HepG2 (cell line): ENCODE data around the gene HNRNPUL2. TPM values are rescaled to one million over a fixed set of nuclear protein-coding genes. Genes with fewer than 3 reads are reported as not detected.
A peak's percentile ranks its signal among the peaks of the same experiment; 100 is the strongest.

Experiments
- CREM ChIP-seq, 2 experiments: sonication (generic) in 1 of 2; formaldehyde crosslinking in 1 of 2; IDR thresholded peaks; 2 replicates each; pipeline versions ENCODE4 v1.4.0 to v1.6.1; 2016 to 2020; ENCODE audit warnings: antibody characterized with exemption in 1 of 2, mild to moderate bottlenecking in 1 of 2, missing genetic modification reagents in 1 of 2
- EED ChIP-seq: sonication (generic); formaldehyde crosslinking; IDR thresholded peaks from 2 replicates; pipeline ENCODE4 v1.5.0; 2020; ENCODE audit warnings: mild to moderate bottlenecking, missing genetic modification reagents
- GATAD1 ChIP-seq: IDR thresholded peaks from 2 replicates; pipeline ENCODE4 v1.6.1; 2016; ENCODE audit warnings: missing genetic modification reagents, missing compliant biosample characterization
- JUN ChIP-seq: sonication (generic); formaldehyde crosslinking; IDR thresholded peaks from 2 replicates; pipeline ENCODE4 v1.4.0; 2020; ENCODE audit warnings: mild to moderate bottlenecking, missing genetic modification reagents
- MIXL1 ChIP-seq: IDR thresholded peaks from 2 replicates; pipeline ENCODE4 v1.6.1; 2016
- NCOR1 ChIP-seq: fragments of 200-600 bp; sonication (generic); IDR thresholded peaks from 2 replicates; pipeline ENCODE4 v1.7.0; 2017; ENCODE audit warnings: antibody characterized with exemption, low read length, borderline replicate concordance
- RNF2 ChIP-seq: fragments of 450-650 bp; conservative IDR thresholded peaks from 2 replicates; pipeline ENCODE4 v1.6.1; 2016; ENCODE audit warnings: low read depth
- TEAD3 ChIP-seq: optimal IDR thresholded peaks from 2 replicates; pipeline ENCODE3; 2016; ENCODE audit warnings: borderline replicate concordance
- ZC3H13 ChIP-seq: sonication (generic); formaldehyde crosslinking; IDR thresholded peaks from 2 replicates; pipeline ENCODE4 v1.8.1; 2023; ENCODE audit warnings: mild to moderate bottlenecking, missing genetic modification reagents, moderate library complexity
- ZFAT ChIP-seq: sonication (generic); formaldehyde crosslinking; conservative IDR thresholded peaks from 2 replicates; pipeline ENCODE4 v1.8.1; 2023; ENCODE audit warnings: missing genetic modification reagents, inconsistent platforms
- ZMYM4 ChIP-seq: sonication (generic); formaldehyde crosslinking; IDR thresholded peaks from 2 replicates; pipeline ENCODE4 v1.8.1; 2023; ENCODE audit warnings: mild to moderate bottlenecking, missing genetic modification reagents
- ZNF225 ChIP-seq: sonication (generic); formaldehyde crosslinking; IDR thresholded peaks from 2 replicates; pipeline ENCODE4 v1.4.0; 2020; ENCODE audit warnings: mild to moderate bottlenecking, missing genetic modification reagents
- ZNF234 ChIP-seq: sonication (generic); formaldehyde crosslinking; conservative IDR thresholded peaks from 2 replicates; pipeline ENCODE4 v1.5.1; 2020; ENCODE audit warnings: mild to moderate bottlenecking, missing genetic modification reagents
- ZNF335 ChIP-seq: sonication (generic); formaldehyde crosslinking; IDR thresholded peaks from 2 replicates; pipeline ENCODE4 v1.4.0; 2020; ENCODE audit warnings: missing genetic modification reagents
- ZNF547 ChIP-seq: sonication (generic); formaldehyde crosslinking; IDR thresholded peaks from 2 replicates; pipeline ENCODE4 v1.5.1; 2020; ENCODE audit warnings: mild to moderate bottlenecking, missing genetic modification reagents
- ZNF589 ChIP-seq: sonication (generic); formaldehyde crosslinking; conservative IDR thresholded peaks from 2 replicates; pipeline ENCODE4 v1.8.0; 2022; ENCODE audit warnings: mild to moderate bottlenecking, moderate library complexity, missing genetic modification reagents
- ZNF768 ChIP-seq: sonication (generic); formaldehyde crosslinking; IDR thresholded peaks from 2 replicates; pipeline ENCODE4 v1.4.0; 2020; ENCODE audit warnings: missing genetic modification reagents
- polyA plus RNA-seq, 8 experiments: library from polyadenylated mRNA; depleted of rRNA in 3 of 8; stranded (reverse) in 7 of 8; unstranded in 1 of 8; fragments of >200 nt; fragmentation: Illumina TruSeq in 4 of 8; extraction: Trizol in 4 of 8; gene quantifications; 2 replicates each; pipeline versions ENCODE4 v1.2.1 to v1.2.3, GENCODE V29; 2011 to 2016; ENCODE audit warnings: low read depth in 4 of 8, missing spikeins in 1 of 8, mixed read lengths in 1 of 8; ENCODE audit not compliant: insufficient read depth in 1 of 8
- total RNA-seq, 5 experiments: library from RNA; depleted of rRNA; stranded (reverse); fragments of >200 nt; fragmentation: Illumina TruSeq; extraction: Trizol; gene quantifications; 2 replicates each; pipeline ENCODE4 v1.2.3, GENCODE V29; 2016; ENCODE audit warnings: low read depth in 1 of 5
- TF ChIP-seq, protein P1 (sequence below): sonication (generic); formaldehyde crosslinking; IDR thresholded peaks from 2 replicates; pipeline ENCODE4 v1.4.0; 2020; ENCODE audit warnings: missing genetic modification reagents
- TF ChIP-seq, protein P2 (sequence below): sonication (generic); formaldehyde crosslinking; IDR thresholded peaks from 2 replicates; pipeline ENCODE4 v1.4.0; 2020; ENCODE audit warnings: missing genetic modification reagents, mild to moderate bottlenecking, borderline replicate concordance
- TF ChIP-seq, protein P3 (sequence below): sonication (generic); formaldehyde crosslinking; conservative IDR thresholded peaks from 2 replicates; pipeline ENCODE4 v1.8.0; 2022; ENCODE audit warnings: mild to moderate bottlenecking, moderate library complexity, missing genetic modification reagents
- TF ChIP-seq, protein P4 (sequence below): sonication (generic); formaldehyde crosslinking; IDR thresholded peaks from 2 replicates; pipeline ENCODE4 v1.8.0; 2022; ENCODE audit warnings: missing genetic modification reagents, mild to moderate bottlenecking, moderate library complexity, borderline replicate concordance

Gene HNRNPUL2
- total and polyA plus RNA-seq, 2 of the 13 experiments (the other 11 are each of a cell fraction or from before 2014, with no cell fraction given), result 8.4 to 9.6 TPM

DNA sequence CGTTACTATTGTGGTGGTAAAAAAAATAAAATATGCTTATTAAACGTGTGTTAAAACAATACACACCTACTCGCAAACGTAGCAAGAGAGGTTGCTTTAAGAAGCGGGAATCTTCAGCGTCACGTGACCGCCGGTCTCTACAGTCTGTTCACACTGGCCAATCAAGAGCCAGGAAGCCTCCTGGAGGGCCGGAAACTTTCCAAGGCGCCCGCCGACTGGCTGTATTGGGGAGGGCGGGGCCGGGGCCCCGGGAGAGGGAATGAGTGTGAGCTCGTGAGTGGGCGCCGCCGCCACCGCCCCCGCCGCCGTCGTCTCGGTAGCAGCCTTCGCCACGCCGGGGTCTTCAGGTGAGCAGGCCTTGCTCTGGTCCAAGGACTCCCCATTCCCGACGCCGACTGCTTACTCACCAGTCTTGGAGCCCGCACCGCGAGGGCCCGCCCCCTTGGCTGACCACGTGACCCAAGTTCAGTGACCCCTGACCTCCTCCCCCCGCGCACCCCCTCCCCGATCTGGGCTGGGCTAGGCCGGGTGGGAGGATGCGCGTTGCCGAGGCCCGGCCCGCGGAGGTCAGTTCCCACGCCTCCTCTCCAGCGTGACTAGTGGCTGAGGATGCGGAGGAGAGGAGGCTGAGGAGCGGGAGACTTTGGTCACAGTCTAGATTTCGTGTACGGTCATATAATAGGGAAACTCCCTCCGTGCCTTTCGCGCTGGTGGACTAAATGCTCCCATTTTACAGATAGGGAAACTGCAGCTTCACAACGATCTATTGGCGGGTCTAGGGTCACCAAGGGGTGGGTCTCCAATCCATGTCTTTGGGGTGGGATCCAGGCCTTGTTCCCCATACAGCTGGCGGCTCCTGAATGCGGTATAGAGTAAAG lies 44.1 kb upstream of the HNRNPUL2 start, which contains the start of gene TAF6L (continued):
- no peak for TF ChIP-seq ZNF234
- TF ChIP-seq CREM (IDR thresholded peaks at IDR 0.05), result peak; percentile 19
- no peak for TF ChIP-seq CREM (CRISPR knock-in tag; IDR thresholded peaks at IDR 0.05)
- TF ChIP-seq RNF2, result peak; percentile 24; the same call in 1 of the 2 replicates
- TF ChIP-seq, protein P1, sequence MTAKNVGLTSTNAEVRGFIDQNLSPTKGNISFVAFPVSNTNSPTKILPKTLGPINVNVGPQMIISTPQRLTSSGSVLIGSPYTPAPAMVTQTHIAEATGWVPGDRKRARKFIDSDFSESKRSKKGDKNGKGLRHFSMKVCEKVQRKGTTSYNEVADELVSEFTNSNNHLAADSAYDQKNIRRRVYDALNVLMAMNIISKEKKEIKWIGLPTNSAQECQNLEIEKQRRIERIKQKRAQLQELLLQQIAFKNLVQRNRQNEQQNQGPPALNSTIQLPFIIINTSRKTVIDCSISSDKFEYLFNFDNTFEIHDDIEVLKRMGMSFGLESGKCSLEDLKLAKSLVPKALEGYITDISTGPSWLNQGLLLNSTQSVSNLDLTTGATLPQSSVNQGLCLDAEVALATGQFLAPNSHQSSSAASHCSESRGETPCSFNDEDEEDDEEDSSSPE, result 0 out of 2 replicates have a peak, but pooled peaks have one; percentile 68
- peak; percentile 80; the same call in 1 of the 2 replicates for TF ChIP-seq ZNF225 (CRISPR knock-in tag)
- TF ChIP-seq TEAD3 (CRISPR knock-in tag), result peak; percentile 44
- TF ChIP-seq NCOR1, result peak; percentile 76; the same call in 1 of the 2 replicates
- TF ChIP-seq ZNF589 (CRISPR knock-in tag), result peak; percentile 57; the same call in 1 of the 2 replicates
- TF ChIP-seq, protein P2, sequence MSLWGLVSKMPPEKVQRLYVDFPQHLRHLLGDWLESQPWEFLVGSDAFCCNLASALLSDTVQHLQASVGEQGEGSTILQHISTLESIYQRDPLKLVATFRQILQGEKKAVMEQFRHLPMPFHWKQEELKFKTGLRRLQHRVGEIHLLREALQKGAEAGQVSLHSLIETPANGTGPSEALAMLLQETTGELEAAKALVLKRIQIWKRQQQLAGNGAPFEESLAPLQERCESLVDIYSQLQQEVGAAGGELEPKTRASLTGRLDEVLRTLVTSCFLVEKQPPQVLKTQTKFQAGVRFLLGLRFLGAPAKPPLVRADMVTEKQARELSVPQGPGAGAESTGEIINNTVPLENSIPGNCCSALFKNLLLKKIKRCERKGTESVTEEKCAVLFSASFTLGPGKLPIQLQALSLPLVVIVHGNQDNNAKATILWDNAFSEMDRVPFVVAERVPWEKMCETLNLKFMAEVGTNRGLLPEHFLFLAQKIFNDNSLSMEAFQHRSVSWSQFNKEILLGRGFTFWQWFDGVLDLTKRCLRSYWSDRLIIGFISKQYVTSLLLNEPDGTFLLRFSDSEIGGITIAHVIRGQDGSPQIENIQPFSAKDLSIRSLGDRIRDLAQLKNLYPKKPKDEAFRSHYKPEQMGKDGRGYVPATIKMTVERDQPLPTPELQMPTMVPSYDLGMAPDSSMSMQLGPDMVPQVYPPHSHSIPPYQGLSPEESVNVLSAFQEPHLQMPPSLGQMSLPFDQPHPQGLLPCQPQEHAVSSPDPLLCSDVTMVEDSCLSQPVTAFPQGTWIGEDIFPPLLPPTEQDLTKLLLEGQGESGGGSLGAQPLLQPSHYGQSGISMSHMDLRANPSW, result no peak
- TF ChIP-seq, protein P3, sequence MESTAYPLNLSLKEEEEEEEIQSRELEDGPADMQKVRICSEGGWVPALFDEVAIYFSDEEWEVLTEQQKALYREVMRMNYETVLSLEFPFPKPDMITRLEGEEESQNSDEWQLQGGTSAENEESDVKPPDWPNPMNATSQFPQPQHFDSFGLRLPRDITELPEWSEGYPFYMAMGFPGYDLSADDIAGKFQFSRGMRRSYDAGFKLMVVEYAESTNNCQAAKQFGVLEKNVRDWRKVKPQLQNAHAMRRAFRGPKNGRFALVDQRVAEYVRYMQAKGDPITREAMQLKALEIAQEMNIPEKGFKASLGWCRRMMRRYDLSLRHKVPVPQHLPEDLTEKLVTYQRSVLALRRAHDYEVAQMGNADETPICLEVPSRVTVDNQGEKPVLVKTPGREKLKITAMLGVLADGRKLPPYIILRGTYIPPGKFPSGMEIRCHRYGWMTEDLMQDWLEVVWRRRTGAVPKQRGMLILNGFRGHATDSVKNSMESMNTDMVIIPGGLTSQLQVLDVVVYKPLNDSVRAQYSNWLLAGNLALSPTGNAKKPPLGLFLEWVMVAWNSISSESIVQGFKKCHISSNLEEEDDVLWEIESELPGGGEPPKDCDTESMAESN (CRISPR knock-in tag), result peak; percentile 64
- TF ChIP-seq, protein P4, sequence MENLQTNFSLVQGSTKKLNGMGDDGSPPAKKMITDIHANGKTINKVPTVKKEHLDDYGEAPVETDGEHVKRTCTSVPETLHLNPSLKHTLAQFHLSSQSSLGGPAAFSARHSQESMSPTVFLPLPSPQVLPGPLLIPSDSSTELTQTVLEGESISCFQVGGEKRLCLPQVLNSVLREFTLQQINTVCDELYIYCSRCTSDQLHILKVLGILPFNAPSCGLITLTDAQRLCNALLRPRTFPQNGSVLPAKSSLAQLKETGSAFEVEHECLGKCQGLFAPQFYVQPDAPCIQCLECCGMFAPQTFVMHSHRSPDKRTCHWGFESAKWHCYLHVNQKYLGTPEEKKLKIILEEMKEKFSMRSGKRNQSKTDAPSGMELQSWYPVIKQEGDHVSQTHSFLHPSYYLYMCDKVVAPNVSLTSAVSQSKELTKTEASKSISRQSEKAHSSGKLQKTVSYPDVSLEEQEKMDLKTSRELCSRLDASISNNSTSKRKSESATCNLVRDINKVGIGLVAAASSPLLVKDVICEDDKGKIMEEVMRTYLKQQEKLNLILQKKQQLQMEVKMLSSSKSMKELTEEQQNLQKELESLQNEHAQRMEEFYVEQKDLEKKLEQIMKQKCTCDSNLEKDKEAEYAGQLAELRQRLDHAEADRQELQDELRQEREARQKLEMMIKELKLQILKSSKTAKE (CRISPR knock-in tag), result peak; percentile 32; the same call in 1 of the 2 replicates
- 0 out of 2 replicates have a peak, but pooled peaks have one; percentile 23 for TF ChIP-seq ZFAT (CRISPR knock-in tag)
- TF ChIP-seq MIXL1 (CRISPR knock-in tag), result no peak
- TF ChIP-seq GATAD1, result peak; percentile 78
- peak; percentile 21; the same call in 1 of the 2 replicates for TF ChIP-seq JUN (CRISPR knock-in tag)
- 0 out of 2 replicates have a peak, but pooled peaks have one; percentile 34 for TF ChIP-seq ZMYM4 (CRISPR knock-in tag)
- TF ChIP-seq ZC3H13, result peak; percentile 76
- TF ChIP-seq ZNF547, result peak; percentile 47; the same call in 1 of the 2 replicates
- 0 out of 2 replicates have a peak, but pooled peaks have one; percentile 63 for TF ChIP-seq EED (CRISPR knock-in tag)
- no peak for TF ChIP-seq ZNF335 (CRISPR knock-in tag)
- peak; percentile 75; the same call in 1 of the 2 replicates for TF ChIP-seq ZNF768 (CRISPR knock-in tag)
